Measurements from ENCODE around the gene B3GLCT.

- no peak for TF ChIP-seq POLR2AphosphoS5 (IDR thresholded peaks at IDR 0.05; ENCODE audit: low read depth)
- TF ChIP-seq, protein P1, sequence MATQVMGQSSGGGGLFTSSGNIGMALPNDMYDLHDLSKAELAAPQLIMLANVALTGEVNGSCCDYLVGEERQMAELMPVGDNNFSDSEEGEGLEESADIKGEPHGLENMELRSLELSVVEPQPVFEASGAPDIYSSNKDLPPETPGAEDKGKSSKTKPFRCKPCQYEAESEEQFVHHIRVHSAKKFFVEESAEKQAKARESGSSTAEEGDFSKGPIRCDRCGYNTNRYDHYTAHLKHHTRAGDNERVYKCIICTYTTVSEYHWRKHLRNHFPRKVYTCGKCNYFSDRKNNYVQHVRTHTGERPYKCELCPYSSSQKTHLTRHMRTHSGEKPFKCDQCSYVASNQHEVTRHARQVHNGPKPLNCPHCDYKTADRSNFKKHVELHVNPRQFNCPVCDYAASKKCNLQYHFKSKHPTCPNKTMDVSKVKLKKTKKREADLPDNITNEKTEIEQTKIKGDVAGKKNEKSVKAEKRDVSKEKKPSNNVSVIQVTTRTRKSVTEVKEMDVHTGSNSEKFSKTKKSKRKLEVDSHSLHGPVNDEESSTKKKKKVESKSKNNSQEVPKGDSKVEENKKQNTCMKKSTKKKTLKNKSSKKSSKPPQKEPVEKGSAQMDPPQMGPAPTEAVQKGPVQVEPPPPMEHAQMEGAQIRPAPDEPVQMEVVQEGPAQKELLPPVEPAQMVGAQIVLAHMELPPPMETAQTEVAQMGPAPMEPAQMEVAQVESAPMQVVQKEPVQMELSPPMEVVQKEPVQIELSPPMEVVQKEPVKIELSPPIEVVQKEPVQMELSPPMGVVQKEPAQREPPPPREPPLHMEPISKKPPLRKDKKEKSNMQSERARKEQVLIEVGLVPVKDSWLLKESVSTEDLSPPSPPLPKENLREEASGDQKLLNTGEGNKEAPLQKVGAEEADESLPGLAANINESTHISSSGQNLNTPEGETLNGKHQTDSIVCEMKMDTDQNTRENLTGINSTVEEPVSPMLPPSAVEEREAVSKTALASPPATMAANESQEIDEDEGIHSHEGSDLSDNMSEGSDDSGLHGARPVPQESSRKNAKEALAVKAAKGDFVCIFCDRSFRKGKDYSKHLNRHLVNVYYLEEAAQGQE (IDR thresholded peaks at IDR 0.05; ENCODE audit: insufficient replicate concordance, low read depth): no peak
- TF ChIP-seq, protein P2, sequence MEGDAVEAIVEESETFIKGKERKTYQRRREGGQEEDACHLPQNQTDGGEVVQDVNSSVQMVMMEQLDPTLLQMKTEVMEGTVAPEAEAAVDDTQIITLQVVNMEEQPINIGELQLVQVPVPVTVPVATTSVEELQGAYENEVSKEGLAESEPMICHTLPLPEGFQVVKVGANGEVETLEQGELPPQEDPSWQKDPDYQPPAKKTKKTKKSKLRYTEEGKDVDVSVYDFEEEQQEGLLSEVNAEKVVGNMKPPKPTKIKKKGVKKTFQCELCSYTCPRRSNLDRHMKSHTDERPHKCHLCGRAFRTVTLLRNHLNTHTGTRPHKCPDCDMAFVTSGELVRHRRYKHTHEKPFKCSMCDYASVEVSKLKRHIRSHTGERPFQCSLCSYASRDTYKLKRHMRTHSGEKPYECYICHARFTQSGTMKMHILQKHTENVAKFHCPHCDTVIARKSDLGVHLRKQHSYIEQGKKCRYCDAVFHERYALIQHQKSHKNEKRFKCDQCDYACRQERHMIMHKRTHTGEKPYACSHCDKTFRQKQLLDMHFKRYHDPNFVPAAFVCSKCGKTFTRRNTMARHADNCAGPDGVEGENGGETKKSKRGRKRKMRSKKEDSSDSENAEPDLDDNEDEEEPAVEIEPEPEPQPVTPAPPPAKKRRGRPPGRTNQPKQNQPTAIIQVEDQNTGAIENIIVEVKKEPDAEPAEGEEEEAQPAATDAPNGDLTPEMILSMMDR (IDR thresholded peaks at IDR 0.05; ENCODE audit: insufficient read depth, low read length): no peak
These were observed 31.6 kb upstream of the B3GLCT start for GRCh38 chr13:31168166-31168565.
